T-helper 1 cell treated with Interleukin-12 subunit alpha and Interleukin-12 subunit beta and Interleukin-4 antibody, amounts not matched to agents 30 ng/mL and 1 ng/mL, for 36 hours (primary cell): ENCODE data around the gene RARB. TPM values are rescaled to one million over a fixed set of nuclear protein-coding genes. Genes with fewer than 3 reads are reported as not detected.

ENCODE experiments used
- intact Hi-C: fragments of 100-400 bp; cut with micrococcal nuclease; formaldehyde crosslinking; loops from one replicate; pipeline ENCODE4 v1.15.1; 2024
- total RNA-seq: library from RNA; stranded (reverse); gene quantifications from 2 replicates; pipeline ENCODE4 v1.2.3, GENCODE V29; 2022

The RARB gene
- total RNA-seq, 1 donor from 2014 or later: not detected

- intact Hi-C loops: no loop called here
Measured at GRCh38 chr3:25447285-25447684, 19.2 kb downstream of the RARB start.

- intact Hi-C loops: no loop called here
Measured at GRCh38 chr3:25447925-25448324, 19.9 kb downstream of the RARB start.

- intact Hi-C loops: no loop called here
Measured at GRCh38 chr3:25448750-25449692, 21.0 kb downstream of the RARB start.

DNA sequence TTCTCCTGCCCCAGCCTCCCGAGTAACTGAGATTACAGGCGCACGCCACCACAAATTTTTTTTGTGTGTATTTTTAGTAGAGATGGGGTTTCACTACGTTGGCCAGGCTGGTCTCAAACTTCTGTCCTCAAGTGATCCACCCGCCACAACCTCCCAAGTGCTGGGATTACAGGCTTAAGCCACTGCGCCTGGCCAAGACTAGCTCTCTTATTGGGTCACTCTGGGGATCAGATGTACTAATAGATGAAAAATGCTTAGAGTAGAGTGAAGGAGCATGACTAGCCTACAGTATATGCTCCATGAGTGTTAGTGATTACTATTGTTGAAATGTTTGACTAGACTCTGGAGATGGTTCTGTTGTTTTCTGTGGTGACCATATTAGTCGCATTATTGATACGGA is 21.8 kb downstream of the RARB start:
- intact Hi-C loops: no loop called here

GRCh38 chr3:25452192-25452591 is 24.1 kb downstream of the RARB start:
- intact Hi-C loops: no loop called here

DNA sequence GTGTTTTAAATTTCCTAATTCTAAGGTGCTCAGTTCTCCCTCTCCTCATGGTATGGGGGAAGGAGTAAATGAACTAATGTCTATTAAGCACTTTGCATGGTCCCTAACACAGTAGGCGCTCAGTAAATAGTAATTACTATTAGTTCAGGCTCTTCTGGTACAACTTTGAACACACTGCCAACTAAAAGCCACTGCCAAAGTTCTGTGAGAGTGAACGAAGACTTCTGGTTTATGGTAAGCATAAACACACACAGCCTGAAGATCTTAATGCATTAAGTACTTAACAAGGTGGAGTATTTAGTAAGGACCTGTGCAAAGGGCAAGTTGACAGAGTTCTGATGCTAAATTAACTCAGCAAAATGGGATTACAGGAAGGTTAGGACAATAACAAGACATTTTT is 24.7 kb downstream of the RARB start:
- intact Hi-C loops: no loop called here

GRCh38 chr3:25453619-25454004 is 25.5 kb downstream of the RARB start:
- intact Hi-C loops: no loop called here

GRCh38 chr3:25454005-25454927 is 26.2 kb downstream of the RARB start:
- intact Hi-C loops: no loop called here

- intact Hi-C loops: no loop called here
Measured at GRCh38 chr3:25455441-25456132, 27.5 kb downstream of the RARB start.

- intact Hi-C loops: no loop called here
Measured at GRCh38 chr3:25456723-25457670, 28.9 kb downstream of the RARB start.

DNA sequence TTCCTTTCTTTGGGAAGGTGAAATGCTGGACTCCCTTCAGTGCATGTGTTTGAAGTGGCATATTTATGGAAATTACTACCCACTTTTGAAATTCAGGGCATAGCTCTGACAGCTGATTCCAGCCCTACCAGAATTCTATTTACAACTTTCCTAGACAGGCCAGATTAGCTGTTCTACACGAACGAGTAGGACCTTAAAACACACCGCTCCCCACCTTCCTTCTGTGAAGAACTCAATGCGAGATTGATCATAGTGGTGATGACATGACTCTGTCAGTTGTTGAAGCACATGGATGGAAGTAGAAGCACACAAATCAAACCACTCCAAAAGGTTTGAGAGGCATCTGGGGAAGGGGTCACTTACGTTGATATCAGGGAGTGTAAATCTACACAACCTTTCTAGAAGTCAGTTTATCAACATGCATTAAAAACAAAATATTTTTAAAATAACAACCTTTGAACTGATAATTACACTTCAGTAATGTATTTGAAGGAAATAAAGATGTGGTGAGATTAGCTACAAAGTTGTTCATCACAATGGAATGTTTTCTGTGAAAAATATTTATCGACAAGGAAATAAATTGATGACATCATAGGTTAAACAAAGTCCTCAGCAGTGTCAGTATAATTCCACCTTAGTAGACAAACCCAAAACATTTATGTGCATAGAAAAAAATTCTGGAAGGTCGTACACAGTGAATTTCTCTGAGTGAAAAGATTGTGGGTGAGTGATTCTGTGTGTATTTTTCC is 29.8 kb downstream of the RARB start:
- intact Hi-C loops: no loop called here

DNA sequence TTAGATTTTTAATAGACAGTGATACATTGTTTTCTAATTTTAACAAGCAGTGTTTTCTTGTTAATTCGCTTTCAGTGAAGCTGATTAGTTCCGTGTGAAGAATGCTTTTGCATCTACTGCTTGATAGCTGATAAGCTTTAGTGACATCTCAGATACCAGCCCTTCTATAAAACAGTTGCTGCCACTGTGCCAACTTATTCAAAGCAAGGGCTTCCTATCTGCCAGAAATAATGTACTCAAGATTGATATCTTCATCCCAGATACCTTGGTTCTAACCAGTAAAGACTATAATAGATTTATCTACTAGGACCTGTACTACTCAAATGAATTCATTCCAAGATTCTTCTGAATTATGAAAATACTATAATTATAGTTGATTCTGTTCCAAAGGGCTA is 30.4 kb downstream of the RARB start:
- intact Hi-C loops: no loop called here

GRCh38 chr3:25460751-25461150 is 32.7 kb downstream of the RARB start:
- intact Hi-C loops: no loop called here

- intact Hi-C loops: no loop called here
Measured at GRCh38 chr3:25461946-25462345, 33.9 kb downstream of the RARB start.

- intact Hi-C loops: no loop called here
Measured at GRCh38 chr3:25462495-25462894, 34.4 kb downstream of the RARB start.

GRCh38 chr3:25463836-25464418 is 35.9 kb downstream of the RARB start:
- intact Hi-C loops: no loop called here

DNA sequence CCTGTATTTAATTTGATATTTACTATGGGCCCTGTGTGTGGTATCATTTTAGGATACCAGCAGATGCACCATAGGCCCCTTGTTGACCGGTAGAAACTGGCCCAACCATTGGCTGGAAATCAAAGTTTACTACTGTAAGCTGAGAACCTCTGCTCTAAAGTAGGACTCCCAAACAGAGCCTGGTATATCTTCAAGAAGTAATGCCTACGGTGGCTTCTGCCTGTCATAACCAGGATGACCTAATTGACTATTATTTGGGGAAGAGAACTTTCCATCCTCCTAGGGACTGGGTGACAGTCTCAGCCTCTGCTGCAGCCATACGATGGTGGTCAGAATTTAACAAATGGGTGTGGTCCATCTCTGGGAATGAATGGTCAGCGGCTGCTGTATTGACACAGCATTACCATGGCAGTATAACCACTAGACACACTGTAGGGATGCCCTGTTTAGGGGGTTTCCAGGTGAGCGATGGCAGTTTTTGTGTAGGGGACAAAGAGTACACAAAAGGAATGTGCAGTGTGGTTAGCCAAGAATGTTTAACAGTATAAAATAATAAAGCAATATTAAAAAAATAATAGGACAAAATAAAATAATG is 37.3 kb downstream of the RARB start:
- intact Hi-C loops: no loop called here

DNA sequence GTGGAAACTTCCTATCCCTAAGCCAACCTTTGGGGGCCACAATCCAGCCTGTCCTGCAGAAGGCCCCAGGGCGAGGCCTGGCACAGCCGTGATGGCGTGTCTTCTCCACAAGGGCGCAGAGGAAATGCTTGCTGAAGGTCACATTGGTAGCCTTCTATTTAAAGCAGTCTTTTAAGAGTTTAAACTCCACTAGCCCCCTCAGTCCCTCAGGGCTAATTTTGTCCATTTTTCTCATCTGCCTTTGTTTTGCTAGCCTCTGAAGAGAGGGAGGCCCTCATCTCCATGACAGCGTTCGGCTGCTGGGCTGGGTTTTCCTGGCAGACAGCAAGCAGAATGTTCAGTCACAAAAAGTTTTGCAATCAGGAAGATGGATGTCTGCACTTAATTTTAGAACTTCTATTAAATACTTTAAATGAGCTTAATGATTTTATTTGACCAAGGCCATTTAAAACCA is 40.8 kb downstream of the RARB start:
- intact Hi-C loops: no loop called here

- intact Hi-C loops: no loop called here
Measured at GRCh38 chr3:25469558-25469957, 41.5 kb downstream of the RARB start.
